GM21737 (cell line): Measurements from ENCODE around the gene GAB1.
A peak's percentile ranks its signal among the peaks of the same experiment; 100 is the strongest.

Source experiments
- ATAC-seq: cut with Tn5 transposase; IDR thresholded peaks from one replicate; pipeline ENCODE4 v1.9.1; 2021; ENCODE audit warnings: mild to moderate bottlenecking, moderate library complexity; ENCODE audit not compliant: unreplicated experiment

GAB1 gene

DNA sequence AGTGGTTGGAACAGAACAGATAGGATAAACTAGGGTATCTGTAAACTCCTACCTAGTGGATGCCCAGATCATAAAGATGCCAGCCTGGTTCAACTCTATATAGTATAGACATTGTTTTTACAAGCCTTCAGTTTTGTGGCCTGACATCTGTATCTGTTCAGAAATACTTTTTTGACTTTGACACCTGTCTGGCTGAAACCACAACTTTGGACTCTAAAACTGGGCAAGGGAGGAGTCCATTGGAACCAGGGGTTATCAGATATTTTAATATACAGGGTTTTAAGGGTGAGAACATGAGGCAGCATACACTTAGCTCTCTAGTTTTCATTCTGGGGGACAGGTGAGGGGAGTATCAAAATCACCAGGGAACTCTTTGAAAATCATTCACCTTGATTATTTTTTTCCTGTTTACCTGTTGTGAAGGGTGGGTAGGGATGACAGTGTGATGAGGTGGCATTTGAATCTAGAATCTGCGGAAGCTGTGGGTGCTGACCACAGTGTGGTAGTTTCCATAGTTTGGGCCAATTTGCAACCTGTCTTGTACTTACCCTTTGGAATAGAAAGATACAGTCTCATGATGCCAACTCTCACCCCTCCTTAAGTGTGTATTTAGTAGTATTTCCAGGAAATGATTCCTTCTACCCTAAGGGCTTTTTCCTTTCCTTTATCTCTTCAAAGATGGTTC lies 20.6 kb downstream of the GAB1 start:
- no peak for ATAC-seq

DNA sequence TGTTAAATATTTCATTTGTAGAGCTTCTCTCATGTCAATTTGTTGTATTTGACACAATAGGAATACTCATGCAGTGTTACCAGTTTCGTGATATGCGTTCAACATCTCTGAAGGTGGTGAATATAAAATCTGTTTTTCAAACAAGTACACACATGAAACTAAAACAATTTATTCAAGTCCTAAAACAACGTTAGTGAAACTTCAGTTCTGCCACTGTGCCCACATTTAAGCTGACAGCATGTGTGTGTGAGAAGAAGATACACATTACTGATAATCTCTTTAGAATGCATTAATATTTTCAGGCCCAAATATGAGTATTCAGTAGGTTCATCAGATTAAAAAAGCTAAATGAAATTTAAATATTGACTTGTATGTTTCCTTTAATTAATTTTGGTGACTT lies 21.7 kb downstream of the GAB1 start:
- ATAC-seq: no peak

DNA sequence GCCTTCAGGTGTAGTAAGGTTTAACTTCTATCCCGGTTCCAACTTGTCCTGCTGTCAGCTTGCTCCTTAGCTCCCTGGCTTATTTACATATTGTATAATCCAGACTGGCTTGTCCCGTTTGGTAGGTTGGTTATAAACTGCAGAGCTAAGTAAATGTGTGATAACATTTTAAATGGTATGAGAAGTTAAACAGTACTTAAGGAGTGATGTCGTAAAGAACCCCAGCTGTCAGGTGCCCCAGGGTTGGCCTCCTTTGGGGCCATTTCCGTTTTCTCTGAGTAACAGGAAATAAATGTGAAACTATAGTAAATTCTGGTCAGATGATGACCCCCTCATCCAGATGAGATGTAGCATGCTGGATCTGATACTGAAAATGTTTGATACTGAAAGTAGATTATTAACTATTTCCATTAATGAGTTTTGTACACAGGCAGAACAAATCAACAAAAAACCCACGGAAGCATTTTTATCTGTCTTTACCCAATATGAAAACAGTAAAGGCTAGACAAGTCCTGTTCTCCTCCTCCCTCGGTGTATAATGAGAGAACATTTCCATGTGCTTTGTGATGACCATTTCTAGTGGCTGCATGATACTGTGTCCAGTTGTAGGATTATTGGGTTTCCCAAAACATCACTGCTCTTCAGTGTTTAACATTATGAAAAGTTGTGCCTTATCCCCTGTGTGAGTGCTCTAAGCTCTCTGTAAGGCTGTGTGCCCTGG lies 22.4 kb downstream of the GAB1 start:
- peak; percentile 90 for ATAC-seq

DNA sequence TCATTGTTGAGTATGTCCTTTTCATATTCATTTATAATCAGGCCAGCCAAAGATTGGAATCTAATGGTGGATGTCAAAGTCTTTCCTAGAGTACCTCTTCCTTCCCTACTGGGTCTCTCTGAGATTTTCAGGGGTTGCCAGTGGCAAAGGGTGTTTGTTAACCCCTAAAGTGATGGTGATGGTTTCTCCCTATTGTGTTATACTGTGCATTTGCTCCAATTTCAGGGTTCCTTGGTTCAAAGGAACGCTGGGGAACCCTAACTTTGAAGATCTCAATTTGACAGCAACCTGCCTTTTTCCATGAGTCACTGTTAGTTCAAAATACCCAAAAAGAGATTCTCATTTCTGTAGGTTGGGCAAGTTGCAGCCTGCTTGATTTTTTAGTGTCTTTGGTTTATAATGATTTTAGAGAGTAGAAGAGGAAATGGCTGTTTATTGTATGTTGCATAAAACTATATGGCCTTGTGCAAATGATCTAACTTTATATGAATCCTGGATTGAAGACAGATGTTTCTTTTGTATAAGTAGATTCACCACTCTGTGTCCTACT lies 23.0 kb downstream of the GAB1 start:
- no peak for ATAC-seq

DNA sequence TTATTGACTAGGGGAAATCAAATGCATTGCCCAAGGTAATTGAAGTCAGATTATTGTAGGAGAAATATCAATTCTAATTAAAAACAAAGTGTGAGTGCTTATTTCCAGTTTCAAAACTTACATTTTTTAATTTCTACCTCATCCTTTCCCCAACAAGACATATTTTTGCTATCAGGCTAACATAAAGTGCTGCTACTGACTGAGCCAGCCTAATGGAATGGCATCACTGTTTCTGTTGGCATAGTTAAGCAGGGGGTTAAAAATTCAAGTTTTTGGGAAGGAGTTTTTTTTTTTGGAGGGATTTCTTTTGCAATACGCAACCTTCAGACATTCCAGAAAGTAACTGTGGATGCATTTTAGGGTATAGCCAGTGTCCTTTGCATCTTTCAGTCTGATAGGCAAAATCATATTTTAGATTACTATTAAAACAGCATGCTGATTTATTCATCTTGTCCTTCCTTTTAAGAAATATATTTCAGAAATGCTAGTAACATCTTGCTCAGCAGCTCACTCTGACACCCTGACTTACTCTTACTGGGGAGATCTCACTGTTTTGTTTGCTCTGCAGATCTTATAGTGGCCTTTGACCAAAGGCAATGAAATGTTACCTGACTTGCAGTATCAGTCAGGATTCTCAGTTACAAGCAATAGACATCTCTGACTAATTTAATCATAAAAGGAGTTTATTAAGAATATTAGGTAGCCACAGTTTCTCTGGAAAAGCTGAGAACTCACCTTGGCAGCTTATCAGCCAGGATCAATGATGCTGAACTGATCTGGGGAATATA lies 24.4 kb downstream of the GAB1 start:
- no peak for ATAC-seq

DNA sequence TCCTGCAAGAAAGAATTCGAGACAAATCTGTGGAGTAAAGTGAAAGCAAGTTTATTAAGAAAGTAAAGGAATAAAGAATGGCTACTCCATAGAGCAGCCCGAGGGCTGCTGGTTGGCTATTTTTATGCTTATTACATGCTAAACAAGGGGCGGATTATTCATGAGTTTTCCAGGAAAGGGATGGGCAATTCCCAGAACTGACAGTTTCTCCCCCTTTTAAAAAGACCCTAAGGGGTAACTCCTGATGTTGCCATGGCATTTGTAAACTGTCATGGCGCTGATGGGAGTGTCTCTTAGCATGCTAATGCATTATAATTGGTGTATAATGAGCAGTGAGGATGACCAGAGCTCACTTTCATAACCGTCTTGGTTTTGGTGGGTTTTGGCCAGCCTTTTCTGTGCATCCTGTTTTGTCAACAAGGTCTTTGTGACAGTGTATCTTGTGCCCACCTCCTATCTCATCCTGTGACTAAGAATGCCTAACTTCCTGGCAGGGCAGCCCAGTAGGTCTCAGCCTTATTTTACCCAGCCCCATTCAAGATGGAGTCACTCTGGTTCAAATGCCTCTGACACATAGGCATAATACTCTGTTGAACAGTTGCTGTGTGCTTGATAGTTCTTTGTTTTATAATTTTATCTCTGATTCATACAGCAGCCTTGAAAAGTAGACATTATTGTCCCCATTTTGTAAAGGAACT lies 25.8 kb downstream of the GAB1 start:
- ATAC-seq: no peak

DNA sequence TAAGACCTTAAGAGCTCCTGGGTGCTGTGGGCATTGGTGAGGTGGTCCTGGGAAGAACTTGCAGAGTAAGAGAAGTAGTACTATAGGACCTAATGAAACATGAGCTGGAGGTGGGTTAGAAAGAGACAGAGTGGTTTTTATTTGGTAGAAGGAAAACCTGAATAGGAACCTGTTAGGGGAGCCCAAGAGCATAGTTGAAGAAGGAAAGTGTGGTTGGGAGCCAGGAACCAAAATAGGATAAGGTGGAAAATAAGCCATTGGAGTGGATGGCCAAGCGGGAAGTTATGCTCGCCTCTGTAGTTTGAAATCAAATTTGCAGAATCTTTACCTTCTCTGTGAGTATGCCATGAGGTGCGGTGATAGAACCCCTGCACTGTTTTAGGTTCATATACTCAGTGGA lies 26.7 kb downstream of the GAB1 start:
- ATAC-seq: no peak

DNA sequence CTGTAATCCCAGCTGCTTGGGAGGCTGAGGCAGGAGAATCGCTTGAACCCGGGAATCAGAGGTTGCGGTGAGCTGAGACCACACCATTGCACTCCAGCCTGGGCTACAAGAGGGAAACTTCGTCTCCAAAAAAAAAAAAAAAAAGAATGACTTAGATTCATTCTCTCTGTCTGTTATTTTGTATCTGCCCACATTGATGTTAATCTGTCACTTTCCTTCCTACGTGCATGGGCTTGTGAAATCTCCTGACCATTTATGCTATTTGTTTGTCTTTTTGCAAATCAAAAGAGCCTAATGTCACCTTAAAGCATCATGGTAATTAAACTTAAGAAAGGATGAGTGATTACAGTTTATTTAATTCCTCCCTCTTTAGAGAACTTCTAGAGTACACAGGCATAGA lies 27.4 kb downstream of the GAB1 start:
- no peak for ATAC-seq

DNA sequence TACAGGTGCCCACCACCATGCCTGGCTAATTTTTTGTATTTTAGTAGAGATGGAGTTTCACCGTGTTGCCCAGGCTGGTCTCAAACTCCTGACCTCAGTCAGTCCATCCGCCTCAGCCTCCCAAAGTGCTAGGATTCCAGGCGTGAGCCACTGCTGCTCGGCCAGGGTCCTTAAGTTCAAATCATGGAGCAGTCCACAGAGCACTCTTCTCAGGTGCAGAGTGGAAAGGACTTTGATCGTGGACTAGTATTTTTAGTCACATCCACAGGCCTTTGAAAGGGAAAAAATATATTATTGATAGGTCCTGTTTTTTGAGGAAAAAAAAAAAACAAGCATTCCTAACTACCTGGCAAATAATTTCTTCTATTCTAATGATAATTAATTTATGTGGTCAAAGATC lies 31.2 kb downstream of the GAB1 start:
- ATAC-seq: no peak

DNA sequence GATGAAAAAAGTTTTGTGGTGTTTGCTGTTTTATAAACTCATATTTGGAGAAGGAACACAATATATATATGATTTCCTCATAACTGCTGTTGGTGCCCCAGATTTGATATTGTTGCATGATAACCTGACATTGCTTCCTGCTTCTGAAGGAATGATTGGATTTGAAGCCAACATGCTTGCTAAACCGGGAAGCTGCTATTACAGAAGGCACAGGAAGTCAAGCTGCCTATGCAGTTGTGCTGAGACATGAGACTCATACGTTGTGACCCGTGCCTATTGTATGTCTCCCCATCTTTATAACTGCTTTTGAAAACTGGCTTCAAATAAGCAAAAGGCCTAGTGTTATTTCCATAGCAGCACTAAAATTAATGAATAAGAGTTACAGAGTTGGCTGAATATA lies 32.9 kb downstream of the GAB1 start:
- no peak for ATAC-seq

DNA sequence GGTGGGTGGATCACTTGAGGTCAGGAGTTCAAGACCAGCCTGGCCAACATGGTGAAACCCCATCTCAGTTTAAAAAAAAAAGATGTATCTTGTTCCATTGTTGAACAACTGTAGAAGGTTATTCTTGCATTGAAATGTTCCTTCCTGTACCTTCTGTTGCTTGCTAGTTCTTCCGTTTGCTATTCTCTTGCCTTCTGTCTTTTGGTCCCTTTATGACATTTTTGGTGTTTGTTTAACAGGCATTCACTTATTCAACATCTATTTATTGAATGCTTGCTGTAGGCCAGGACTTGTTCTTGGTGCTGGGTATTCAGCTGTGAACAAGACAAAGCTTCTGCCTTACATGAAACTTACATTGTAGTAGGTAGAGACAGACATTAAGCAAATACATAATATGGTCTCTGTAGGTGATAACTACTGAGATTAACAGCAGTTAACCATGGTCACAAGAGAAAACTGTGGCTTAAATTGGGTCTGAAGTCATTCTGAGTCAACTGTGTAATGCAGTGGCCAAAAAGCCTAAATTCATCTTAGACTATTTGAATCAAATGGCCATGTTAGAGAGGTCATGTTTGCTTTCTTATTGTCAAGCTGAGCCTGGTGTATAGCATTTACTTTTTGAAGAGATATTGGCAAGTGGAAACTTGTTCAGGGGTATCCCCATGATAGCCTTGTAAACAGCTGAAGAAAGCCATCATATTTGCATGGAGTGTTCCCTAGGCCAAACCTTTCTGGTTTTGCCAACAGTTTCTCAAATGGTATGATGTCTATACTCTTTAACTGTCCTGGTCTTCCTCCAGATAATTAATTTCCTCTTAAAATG lies 35.6 kb downstream of the GAB1 start:
- peak; percentile 48 for ATAC-seq

DNA sequence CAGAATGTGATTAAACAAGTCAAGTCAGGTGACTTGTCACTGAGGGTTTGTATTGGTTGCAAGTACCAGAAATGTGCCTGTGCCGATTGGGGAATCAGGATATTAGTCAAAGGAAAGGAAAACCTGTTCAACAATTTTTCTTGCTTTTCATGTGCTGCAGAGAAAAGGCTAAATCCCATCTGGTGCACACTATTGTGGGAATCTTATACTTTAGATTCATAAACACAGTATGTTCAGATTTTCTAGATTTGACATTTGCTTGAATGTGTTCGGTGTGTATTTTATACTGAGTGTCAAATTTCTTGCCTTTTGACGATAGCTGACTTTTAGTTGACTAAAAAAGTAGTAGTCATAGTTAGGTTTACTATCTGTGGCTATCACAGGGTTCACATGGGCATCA lies 37.6 kb downstream of the GAB1 start:
- no peak for ATAC-seq

DNA sequence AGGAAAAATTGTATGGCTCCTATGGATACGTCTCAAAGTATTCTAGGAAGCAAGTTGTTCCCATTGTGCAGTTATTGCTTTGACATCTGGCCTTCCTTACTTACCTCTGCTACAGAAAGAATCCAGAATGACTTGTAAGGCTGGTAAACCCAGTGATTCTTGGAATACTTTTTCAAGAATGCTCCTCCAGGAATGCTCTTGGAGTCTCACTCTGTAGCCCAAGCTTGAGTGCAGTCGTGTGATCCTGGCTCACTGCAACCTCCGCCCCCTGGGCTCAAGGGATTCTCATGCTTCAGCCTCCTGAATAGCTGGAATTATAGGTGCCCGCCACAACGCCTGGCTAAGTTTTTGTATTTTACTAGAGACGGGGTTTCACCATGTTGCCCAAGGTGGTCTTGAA lies 38.1 kb downstream of the GAB1 start:
- no peak for ATAC-seq

DNA sequence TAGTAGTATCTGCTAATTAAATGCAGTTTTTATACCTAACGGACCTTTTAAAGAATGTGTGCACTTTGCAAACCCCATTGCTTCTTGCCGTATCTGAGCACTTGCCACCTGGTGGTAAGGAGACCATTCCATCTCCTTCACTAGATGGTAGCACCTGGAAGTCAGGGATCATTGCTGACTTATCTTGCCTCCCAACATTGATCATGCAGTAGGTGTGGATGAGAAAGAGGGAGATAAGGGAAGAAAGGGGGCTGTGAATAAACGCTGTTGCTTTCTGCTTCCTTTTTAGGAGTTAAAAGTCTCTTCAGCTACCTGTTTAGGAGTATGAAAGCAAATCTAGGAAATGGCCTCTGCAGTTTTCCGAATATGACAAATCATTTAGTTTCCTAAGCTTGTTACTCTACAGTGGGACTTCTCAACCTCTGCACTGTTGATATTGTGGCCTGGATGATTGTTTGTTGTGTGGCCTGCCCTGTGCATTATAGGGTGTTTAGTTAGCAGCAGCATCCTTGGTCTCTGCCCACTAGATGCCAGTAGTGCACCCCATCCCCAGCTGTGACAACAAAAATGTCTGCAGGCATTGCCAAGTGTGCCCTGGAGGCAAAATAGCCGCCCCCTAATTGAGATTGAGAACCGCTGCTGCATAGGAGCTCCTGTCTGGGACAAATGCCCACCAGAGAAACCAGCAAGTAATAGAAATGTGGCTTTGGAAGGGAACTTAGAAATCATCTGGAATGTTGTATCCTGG lies 38.8 kb downstream of the GAB1 start:
- peak; percentile 52 for ATAC-seq

DNA sequence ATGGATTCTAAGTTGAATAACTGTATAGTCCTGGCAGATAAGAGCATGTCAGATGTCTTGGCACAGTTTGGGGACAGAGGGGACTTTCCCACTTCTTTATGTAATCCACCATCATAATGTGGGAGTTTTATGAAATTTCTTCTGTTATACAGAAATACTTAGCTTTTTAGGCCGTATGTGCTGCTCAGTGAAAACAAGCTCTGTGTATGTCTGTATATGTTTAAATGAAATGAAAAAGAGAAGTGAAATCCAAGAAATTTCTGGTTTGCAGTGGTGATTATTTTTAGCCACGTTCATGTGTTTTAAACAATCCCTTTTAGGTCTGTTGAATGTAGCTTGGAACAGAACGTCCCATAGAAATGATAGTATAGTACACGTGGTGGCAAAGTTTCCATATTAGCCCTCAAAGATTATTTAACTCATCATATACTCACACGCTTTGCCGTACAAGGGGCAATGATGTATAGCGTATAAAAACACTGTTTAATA lies 41.0 kb downstream of the GAB1 start:
- peak; percentile 33 for ATAC-seq

DNA sequence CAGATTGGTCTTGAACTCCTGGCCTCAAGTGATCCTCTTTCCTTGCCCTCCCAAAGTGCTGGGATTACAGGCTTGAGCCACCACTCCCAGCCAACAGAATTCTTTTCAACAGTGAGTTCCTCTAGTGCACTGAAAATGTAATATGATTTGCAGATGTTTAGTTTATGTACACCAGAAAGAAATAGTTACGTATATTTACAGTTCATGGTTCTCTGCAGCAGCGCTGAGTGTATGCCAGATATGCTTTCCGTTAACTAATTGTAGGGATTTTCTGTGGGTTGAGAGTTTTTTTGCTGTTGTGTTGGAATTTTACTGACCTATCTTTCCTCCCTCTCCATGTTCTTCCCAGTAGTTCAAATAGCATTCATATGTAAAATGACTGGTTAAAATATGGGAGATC lies 44.0 kb downstream of the GAB1 start:
- ATAC-seq: no peak

DNA sequence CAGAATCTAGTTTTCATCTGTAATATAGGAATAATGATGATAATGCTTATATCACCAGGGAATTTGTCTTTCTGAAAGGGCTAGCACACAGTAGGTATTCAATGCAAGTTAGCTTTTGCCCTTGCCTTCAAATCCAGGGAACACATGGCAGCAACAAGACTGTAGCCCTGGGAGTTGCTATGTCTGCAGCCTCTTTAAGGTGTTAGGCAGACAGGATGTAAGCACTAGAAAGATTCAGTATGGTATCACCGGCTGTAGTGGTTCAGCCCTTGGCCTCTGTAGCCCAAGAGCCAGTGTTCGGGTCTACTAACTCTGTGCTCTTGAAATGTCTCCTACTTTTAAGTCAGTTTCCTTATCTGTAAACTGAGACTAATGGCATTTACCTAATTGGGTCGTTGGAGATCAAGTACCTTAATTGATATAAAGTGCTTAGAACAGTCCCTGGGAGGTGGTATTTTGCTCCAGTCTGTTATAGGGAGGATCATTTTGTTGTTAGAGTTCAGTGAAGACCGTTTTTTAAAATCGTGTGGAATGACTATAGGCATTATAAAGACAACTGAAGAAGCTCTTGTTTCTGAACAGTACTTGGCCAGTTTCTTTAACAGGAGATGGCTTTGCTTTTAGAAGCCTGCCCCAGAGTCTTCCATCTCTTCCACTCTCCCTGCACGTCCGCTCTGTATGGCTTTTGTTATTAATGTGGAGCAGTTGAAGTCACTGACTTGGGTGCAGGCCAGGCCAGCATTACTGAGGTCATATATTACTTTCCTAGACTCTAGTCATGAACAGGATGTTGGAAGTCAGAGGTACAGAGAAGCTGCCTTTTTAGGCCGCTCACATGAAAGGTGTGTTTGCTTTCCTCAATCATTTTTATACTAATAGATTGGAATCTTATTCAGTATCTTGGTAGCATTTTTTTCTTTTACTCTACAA lies 44.8 kb downstream of the GAB1 start:
- peak; percentile 52 for ATAC-seq

DNA sequence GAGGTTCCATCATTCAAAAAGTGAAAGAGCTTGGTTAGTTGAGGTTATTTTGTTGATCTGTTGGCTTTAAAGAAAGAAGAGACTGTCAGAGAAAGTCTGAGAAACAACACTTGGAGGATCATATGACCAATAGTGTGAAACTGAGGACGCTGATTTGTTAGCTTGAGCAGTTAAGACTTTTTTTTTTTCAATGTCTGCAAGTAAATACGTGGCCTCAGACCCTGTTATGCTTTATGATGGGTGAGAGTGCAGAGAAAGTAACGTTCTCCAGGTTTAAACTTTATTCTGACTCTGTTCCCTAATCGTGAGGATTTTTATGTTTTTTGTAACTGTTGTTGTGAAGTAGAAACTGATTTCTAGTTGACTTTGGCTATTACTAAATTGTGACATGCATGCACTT lies 45.9 kb downstream of the GAB1 start:
- no peak for ATAC-seq
